ENCODE measurements around the gene PLA2G12B. TPM values are rescaled to one million over a fixed set of nuclear protein-coding genes. Genes with fewer than 3 reads are reported as not detected.

The PLA2G12B gene
- total and polyA plus RNA-seq, 8 donors = 2.2 TPM; not detected in 7

- peaks cover 0 to 5% (median 0%) of the 10 kb centered on the region in 3 donors for H3K27me3 ChIP-seq
- DNase-seq = peak in 1 of 2 donors; percentile 53
- H3K4me1 ChIP-seq = no peaks in the 10 kb centered on the region
- no peak overlapping the region for H3K27ac ChIP-seq
- no peak overlapping the region for H3K4me3 ChIP-seq
- intact Hi-C loops (cut with DNase I; ENCODE audit: low total_unique reads) = no loop called here
- TF ChIP-seq CTCF (IDR thresholded peaks at IDR 0.05) (no peak), POLR2AphosphoS5 (IDR thresholded peaks at IDR 0.05) (no peak)
- no peaks in the 10 kb centered on the region for H3K36me3 ChIP-seq
- H3K9me3 ChIP-seq = no peaks in the 10 kb centered on the region
- 50 to 67% (median 52%) methylated on average over 5 of the region's 5 CpGs for WGBS, 5 donors
Measured at GRCh38 chr10:72952642-72953158, 1.9 kb downstream of the PLA2G12B start.

DNA sequence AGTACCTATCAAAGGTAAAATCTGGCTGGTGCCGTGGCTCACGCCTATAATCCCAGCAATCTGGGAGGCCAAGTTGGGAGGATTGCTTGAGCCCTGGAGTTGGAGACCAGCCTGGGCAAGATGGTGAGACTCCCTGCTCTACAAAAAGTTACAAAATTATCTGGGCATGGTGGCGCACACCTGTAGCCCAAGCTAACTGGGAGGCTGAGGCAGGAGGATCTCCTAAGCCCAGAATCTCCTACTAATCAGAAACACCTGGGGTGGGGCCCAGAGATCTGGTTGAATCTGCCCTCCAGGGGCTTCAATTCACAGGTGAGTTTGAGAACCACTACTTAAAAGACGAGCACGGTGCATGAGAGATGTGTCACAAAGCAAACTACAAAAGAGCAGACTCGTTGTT is 2.4 kb downstream of the PLA2G12B start:
- H3K36me3 ChIP-seq = no peaks in the 10 kb centered on the region
- H3K9me3 ChIP-seq = no peaks in the 10 kb centered on the region
- TF ChIP-seq POLR2A (IDR thresholded peaks at IDR 0.05) = no peak
- TF ChIP-seq POLR2AphosphoS5 (IDR thresholded peaks at IDR 0.05) = no peak
- no peak for TF ChIP-seq EP300 (IDR thresholded peaks at IDR 0.05)
- TF ChIP-seq CTCF (IDR thresholded peaks at IDR 0.05) = no peak
- H3K27ac ChIP-seq = no peak overlapping the region
- intact Hi-C loops (cut with DNase I; ENCODE audit: low total_unique reads) = no loop called here
- no peaks in the 10 kb centered on the region for H3K4me1 ChIP-seq
- WGBS, 5 donors = 70 to 80% (median 77%) methylated on average over 6 of the region's 6 CpGs
- no peak overlapping the region for H3K4me3 ChIP-seq
- no peak for DNase-seq
- H3K27me3 ChIP-seq = peaks cover 0 to 5% (median 0%) of the 10 kb centered on the region in 3 donors

DNA sequence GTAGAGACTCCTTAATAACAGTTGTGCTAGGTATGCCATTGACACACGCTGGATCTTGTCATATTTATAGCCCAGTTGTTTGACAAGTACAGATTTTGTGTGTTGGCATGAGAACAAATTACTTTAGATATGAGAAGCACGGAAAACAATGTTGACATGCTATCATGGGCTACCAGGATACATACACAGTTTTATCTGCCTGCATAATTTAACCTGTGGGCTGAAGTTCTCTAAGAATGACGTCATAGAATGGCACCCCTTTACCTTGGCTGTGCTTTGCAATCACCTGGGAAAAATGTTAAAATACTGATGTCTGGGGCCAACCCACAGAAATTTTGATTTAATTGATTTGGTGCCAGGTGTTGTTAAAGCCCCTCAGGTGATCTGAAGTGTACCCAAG is 2.8 kb downstream of the PLA2G12B start:
- no peak overlapping the region for H3K4me3 ChIP-seq
- intact Hi-C loops (cut with DNase I; ENCODE audit: low total_unique reads) = no loop called here
- no peak overlapping the region for H3K27ac ChIP-seq
- 27 to 48% (median 38%) methylated on average over 3 of the region's 3 CpGs for WGBS, 5 donors
- TF ChIP-seq POLR2AphosphoS5 (IDR thresholded peaks at IDR 0.05) (no peak), CTCF (IDR thresholded peaks at IDR 0.05) (no peak), EP300 (IDR thresholded peaks at IDR 0.05) (no peak), POLR2A (IDR thresholded peaks at IDR 0.05) (no peak)
- no peaks in the 10 kb centered on the region for H3K36me3 ChIP-seq
- H3K9me3 ChIP-seq = no peaks in the 10 kb centered on the region
- peaks cover 0 to 5% (median 0%) of the 10 kb centered on the region in 3 donors for H3K27me3 ChIP-seq
- peak in 1 of 2 donors; percentile 33 for DNase-seq
- no peaks in the 10 kb centered on the region for H3K4me1 ChIP-seq

DNA sequence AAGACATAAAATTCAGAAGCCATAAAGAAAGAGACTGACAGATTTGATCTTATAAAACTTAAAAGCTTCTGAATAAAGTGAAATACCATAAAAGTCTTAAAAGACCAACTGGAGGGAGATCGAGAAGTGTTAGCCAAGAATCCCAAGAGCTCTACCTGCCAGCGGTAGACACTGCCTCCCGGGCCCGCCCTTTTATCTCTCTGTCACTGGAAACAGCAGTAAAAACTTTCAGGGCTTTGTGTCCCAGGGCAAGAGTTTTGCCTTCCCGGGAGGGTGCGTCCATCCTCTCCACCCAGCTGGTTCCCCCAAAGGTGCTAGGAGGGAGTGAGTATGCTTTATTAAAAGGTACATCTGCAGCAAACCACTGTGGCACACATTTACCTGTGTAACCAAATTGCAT is 5.8 kb downstream of the PLA2G12B start:
- Histone ChIP-seq H3K27me3 (peaks cover 0 to 3% (median 0%) of the 10 kb centered on the region in 3 donors), H3K36me3 (no peaks in the 10 kb centered on the region), H3K4me1 (no peaks in the 10 kb centered on the region), H3K9me3 (no peaks in the 10 kb centered on the region), H3K4me3 (no peak overlapping the region), H3K27ac (no peak overlapping the region)
- 38 to 58% (median 55%) methylated on average over 6 of the region's 6 CpGs for WGBS, 5 donors
- no peak for DNase-seq
- intact Hi-C loops (cut with DNase I; ENCODE audit: low total_unique reads) = no loop called here
- no peak for TF ChIP-seq POLR2A (IDR thresholded peaks at IDR 0.05)
- no peak for TF ChIP-seq CTCF (IDR thresholded peaks at IDR 0.05)
- no peak for TF ChIP-seq EP300 (IDR thresholded peaks at IDR 0.05)
- no peak for TF ChIP-seq POLR2AphosphoS5 (IDR thresholded peaks at IDR 0.05)
